SH-SY5Y (cell line): ENCODE results near the gene TCP11.

ENCODE experiments used
- GATA2 ChIP-seq: IDR thresholded peaks from 2 replicates; pipeline ENCODE4 v1.6.1; 2011; ENCODE audit warnings: mild to moderate bottlenecking, low read depth, low read length
- GATA3 ChIP-seq: IDR thresholded peaks from 2 replicates; pipeline ENCODE4 v1.6.1; 2011; ENCODE audit warnings: low read depth, mild to moderate bottlenecking, low read length, moderate library complexity

DNA sequence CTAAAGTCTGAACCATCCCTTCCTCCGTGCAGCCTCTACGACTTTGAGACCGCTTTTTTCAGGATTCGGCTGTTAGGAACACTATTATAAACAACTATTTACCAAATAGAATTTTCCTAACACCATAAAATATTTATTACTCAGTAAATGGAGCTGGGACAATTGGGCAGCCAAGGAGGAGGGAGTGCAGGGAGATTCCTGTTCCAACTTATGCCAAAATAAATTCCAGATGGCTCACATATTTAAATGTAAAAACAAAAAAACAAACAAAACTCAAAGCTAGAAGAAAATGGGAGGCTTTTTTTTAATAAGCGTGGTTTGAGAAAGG, 48.1 kb downstream of the TCP11 start:
- no peak for TF ChIP-seq GATA2
- no peak for TF ChIP-seq GATA3
